ENCODE data around the gene VPS51.

VPS51 gene

GRCh38 chr11:65160643-65161042 lies 64.6 kb downstream of the VPS51 start:
- no peak for DNase-seq
- no peak overlapping the region for H3K4me2 ChIP-seq (ENCODE audit: low read depth, low read length)
- no peak overlapping the region for H2AFZ ChIP-seq (ENCODE audit: low read length)
- H4K20me1 ChIP-seq (ENCODE audit: insufficient read depth, low read length) = no peaks in the 10 kb centered on the region
- no peaks in the 10 kb centered on the region for H3K36me3 ChIP-seq (replicated peaks; ENCODE audit: insufficient read depth, low read length)
- H3K9me2 ChIP-seq (replicated peaks; ENCODE audit: insufficient read depth, low read length) = no peaks in the 10 kb centered on the region
- H3K9me3 ChIP-seq (replicated peaks; ENCODE audit: insufficient read depth, low read length) = no peaks in the 10 kb centered on the region
- H3K4me1 ChIP-seq (ENCODE audit: low read length) = 0 out of 2 replicates have a peak, but pooled peaks cover 9% of the 10 kb centered on the region
- H3F3A ChIP-seq (ENCODE audit: insufficient read depth, low read length) = no peaks in the 10 kb centered on the region
- H3K4me3 ChIP-seq (ENCODE audit: low read length) = no peak overlapping the region
- H3K27me3 ChIP-seq (replicated peaks; ENCODE audit: insufficient read depth, low read length) = no peaks in the 10 kb centered on the region
- TF ChIP-seq EZH2phosphoT487 (IDR thresholded peaks at IDR 0.05; ENCODE audit: low read length) (no peak), CTCF (IDR thresholded peaks at IDR 0.05; ENCODE audit: low read length) (no peak), EZH2 (optimal IDR thresholded peaks at IDR 0.05; ENCODE audit: low read depth, low read length) (no peak)
- no peak overlapping the region for H3K27ac ChIP-seq (ENCODE audit: low read length)
- H3K79me2 ChIP-seq (ENCODE audit: low read length) = no peaks in the 10 kb centered on the region
- H3K9ac ChIP-seq (ENCODE audit: low read length) = no peak overlapping the region

Measured in MM.1S (cell line).